ENCODE data around the gene FBLN5.
"Not testable (repeated sequence)": the region's sequence is repeated elsewhere in the genome, so short reads cannot be mapped to it uniquely, and the experiment has no call there.

Gene FBLN5

DNA sequence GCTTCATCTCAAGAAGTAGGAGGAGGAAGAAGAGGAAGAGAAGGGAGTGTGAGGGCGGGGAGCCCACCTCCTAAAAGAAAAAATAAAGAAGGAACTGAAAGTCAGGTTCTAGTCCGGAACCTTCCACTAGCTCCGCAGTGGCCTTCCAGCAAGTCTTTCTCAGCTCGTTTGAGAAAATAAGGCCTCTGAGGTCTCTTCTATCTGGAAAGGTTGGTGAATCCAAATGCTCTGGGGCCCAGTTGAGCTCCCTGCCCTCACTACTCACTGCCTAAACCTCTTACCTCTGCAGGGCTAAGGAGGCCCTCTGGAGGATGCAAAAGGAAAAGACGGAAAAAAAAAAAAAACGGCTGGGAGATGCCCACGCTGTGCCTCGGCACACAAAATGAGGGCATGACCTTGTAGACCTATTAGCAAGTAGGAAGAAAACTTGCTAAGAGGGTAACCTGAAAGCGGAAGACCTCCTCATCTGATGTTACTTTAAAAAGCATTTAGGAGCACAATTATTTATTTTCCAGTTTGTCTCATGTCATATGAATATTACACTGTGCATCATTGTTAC lies 35.9 kb downstream of the FBLN5 start:
- FAIRE-seq (no peak), DNase-seq (ENCODE audit: insufficient read length, low spot score) (peak; percentile 61)

DNA sequence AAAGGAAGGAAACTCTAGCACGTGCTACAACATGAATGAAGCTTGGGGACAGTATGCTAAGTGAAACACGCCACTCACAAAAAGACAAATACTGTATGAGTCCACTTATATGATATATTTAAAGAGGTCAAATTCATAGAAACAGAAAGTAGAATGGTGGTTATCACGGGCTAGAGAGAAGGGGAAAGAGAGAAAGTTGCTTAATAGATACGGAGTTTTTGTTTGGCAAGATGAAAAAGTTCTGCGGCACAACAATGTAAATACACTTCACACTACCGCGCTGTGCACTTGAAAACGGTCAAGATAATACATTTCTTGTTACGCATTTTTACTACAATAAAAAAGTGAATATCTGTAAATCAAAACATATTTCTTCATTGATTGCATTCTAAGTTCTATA lies 37.3 kb downstream of the FBLN5 start:
- no peak for DNase-seq (ENCODE audit: insufficient read length, low spot score)
- FAIRE-seq: no peak

- DNase-seq (ENCODE audit: insufficient read length, low spot score) (no peak), FAIRE-seq (no peak)
These were observed 41.1 kb downstream of the FBLN5 start for GRCh38 chr14:91906374-91906773.

DNA sequence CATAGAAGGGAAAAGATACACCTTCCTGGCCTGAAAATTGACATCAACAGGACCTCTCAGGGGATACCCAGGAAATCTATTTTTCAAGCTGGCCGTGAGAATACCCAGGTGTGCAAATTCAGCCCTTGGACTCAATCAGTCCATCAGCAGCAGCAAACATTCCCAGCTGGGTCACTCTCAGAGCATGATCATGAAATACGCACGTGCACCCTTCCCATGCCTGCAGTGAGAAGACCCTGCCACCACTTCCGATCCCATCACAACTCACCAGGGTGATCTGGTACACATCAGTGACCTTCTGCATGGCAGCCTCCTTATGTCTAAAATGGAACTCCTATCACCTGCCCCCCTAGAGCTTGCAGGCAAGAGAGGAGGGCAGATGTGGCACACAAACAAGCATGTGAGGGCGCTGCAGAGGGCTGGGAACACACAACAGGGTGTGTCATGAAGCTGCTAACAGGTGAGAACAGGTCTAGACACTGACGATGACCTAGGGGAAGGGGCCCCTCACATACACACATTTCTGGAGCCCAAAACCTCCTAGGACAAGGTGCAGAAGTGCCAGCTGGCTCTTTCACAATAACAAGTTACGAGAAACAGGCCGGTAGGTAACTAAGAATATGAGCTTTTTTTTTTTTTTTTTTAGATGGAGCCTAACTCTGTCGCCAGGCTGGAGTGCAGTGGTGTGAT lies 42.4 kb downstream of the FBLN5 start:
- FAIRE-seq: no peak
- DNase-seq (ENCODE audit: insufficient read length, low spot score): no peak

DNA sequence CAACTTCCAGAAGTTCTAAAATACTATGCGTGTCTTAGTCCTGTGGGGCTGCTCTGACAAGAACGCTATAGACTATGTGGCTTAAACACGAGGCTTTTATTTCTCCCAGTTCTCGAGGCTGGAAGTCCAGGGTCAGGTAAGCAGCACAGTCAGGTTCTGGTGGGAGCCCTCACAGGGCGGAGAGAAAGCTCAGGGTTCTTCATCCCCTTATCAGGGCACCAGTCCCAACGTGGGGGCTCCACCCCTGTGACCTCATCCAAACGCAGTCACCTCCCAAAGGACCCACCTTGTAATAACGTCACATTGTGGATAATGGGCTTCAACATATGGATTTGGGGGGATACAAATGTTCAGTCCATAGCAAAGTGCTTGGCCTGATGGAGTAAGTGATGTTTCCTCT lies 43.0 kb downstream of the FBLN5 start:
- no peak for FAIRE-seq

GRCh38 chr14:91903070-91903469 lies 44.4 kb downstream of the FBLN5 start:
- DNase-seq (ENCODE audit: insufficient read length, low spot score): no peak
- no peak for FAIRE-seq

More for the DNA sequence above, 43.0 kb downstream of the FBLN5 start:
- no peak for DNase-seq (ENCODE audit: insufficient read length, low spot score)

- FAIRE-seq (no peak), DNase-seq (ENCODE audit: insufficient read length, low spot score) (no peak)
These were observed 45.2 kb downstream of the FBLN5 start for GRCh38 chr14:91902336-91902735.

DNA sequence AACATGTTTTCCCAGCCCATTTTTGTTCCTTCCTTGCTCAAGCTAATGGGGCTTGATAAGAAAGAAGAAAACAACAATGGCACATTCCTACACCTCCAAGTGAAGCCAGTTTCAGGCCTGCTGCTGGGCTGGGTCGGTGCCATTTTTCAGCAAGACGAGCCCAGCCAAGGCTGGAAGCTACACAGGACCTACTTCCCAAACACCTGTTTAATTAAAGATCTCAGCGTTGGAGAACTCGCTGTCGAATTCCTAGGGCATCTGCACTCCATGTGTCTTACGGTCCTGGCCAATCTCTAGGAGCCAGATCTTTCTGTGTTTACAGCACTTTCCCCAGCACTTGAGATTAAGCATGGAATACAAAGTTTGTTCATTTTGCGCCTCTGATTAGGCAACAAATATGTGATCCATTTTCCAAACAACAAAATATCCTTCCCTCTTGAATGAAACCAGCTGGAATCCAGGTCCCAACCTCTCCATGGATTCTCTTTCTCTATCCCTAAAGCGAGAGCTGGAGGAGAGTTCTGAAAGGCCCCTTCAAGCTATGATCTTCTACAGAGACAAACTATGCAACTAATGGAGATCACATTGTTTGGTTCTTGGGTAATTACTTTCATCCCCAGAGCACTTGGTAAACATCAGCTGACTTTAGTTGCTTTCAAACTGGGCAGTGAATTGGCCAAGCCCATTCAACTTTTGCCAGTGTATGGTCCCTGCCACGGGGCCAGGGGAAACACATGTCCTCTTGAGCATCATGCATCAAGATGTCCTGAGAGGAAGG lies 45.9 kb downstream of the FBLN5 start:
- DNase-seq (ENCODE audit: insufficient read length, low spot score) (no peak), FAIRE-seq (no peak)

DNA sequence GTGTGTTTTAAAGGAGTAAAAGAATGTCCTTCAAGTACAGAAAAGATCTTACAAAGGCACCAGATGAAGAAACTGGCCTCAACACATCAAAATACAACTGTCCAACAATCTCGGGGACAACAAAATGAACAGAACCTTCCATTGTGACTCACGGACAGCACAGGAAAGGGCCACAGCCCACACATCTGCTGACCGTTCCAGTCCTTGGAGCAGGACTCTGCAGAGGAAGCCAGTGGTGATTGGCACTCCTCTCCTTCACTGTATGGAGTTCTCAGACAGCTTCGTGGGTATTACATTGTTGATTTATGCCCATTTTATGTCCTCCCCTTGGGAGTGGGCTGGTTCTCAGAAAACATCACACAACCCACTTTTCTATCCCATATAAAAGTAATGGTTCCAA lies 47.7 kb downstream of the FBLN5 start:
- no peak for DNase-seq (ENCODE audit: insufficient read length, low spot score)

DNA sequence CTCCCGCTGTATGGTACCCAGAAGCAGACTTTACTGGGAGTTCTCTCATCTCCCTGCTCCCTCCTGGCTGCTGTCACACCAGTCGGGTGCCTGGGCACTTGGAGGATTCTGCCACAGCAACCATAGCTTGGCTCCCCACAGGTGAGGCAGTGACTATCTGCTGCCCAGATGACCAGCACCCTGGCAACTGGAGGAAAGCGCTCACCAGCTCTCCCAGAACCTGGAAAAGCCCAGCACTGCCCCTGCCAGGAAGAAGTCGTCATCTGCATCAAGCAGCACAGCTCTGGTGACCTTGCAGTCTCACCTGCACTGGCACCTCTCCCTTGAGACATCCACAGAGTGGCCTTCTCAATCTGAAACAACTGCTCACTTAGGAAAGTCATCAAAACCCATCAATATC lies 48.3 kb downstream of the FBLN5 start:
- no peak for FAIRE-seq
- no peak for DNase-seq (ENCODE audit: insufficient read length, low spot score)

More for the DNA sequence above, 47.7 kb downstream of the FBLN5 start:
- no peak for FAIRE-seq

GRCh38 chr14:91898372-91898771 lies 49.1 kb downstream of the FBLN5 start:
- DNase-seq (ENCODE audit: insufficient read length, low spot score) (no peak), FAIRE-seq (no peak)

GRCh38 chr14:91897716-91898115 lies 49.8 kb downstream of the FBLN5 start:
- FAIRE-seq; DNase-seq (ENCODE audit: insufficient read length, low spot score): not testable (repeated sequence)

DNA sequence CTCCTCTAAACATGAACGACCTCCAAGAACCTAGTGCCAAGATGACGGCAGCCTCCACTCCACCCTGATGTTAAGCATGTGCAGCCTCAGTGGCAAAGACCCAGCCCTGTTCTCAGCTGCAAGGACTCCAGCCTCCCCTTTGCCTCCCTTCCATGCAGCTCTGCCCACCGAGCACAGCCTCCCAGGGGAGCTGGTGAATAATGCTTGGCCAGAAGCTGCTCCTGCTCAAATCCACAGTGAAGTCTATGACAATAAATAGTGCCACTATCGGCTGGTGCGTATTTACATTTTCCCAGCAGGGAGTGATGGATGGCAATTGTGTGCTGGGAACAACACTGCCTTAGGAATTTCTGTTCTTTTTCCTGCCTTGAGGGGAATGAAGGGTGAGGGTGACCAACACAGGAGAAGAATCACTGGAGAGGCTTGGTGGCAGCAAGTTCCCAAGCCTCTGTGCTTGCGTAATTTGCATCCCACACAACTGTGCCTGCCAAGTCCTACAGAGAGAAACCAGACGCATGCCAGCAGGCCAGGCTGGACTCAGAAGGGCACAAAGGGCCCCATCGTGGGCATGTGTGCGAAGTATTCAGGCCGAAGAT lies 50.3 kb downstream of the FBLN5 start:
- DNase-seq (ENCODE audit: insufficient read length, low spot score): peak; percentile 13
- FAIRE-seq: peak; percentile 36

- DNase-seq (ENCODE audit: insufficient read length, low spot score) (no peak), FAIRE-seq (no peak)
These were observed 51.1 kb downstream of the FBLN5 start for GRCh38 chr14:91896419-91896818.

- DNase-seq (ENCODE audit: insufficient read length, low spot score) (no peak), FAIRE-seq (no peak)
These were observed 53.8 kb downstream of the FBLN5 start for GRCh38 chr14:91893669-91894068.

- FAIRE-seq (no peak), DNase-seq (ENCODE audit: insufficient read length, low spot score) (peak; percentile 32)
These were observed 54.5 kb downstream of the FBLN5 start for GRCh38 chr14:91893007-91893406.

- DNase-seq (ENCODE audit: insufficient read length, low spot score) (no peak), FAIRE-seq (no peak)
These were observed 55.7 kb downstream of the FBLN5 start for GRCh38 chr14:91891721-91892220.

DNA sequence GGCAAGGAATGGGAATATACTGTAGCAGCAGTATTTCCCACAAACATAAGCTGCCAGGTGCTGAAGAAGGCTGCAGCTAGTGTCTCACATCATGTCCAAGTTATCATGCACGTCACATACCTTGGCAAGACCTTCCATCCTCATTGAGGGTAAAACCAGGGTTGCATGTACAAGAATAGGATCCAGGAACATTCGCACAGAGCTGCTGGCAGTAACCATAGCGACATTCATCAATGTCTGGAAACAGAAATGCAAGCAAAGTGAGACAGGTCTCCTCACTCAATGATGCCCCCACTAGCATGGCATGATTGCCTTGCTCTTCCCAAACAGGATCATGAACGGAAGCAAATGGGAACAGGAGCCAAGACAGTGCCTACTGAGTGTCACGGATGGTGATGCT lies 56.4 kb downstream of the FBLN5 start:
- FAIRE-seq: peak; percentile 4
- no peak for DNase-seq (ENCODE audit: insufficient read length, low spot score)

DNA sequence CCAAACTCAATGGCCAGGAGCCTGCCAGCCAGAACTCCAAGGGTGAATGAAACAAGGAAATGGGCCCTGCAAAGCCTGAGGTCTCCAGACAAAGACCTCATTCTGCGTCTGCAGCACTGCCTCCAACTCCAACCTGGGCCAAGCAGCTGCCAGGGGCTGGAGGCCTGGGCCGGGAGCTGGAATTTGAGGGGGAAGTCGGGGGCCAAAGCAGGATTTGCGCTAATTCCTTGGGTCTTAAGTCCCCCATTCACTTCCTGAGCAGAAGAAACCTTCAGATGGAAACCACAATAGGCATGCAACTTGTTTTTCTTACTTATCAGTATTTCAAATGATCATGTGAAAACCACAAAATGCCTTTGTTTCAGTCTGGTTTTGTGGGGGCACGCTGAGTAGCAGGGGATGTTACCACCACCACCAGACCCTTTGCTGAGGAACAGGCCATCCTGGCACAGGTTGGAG lies 57.2 kb downstream of the FBLN5 start:
- no peak for DNase-seq (ENCODE audit: insufficient read length, low spot score)
- FAIRE-seq: no peak

DNA sequence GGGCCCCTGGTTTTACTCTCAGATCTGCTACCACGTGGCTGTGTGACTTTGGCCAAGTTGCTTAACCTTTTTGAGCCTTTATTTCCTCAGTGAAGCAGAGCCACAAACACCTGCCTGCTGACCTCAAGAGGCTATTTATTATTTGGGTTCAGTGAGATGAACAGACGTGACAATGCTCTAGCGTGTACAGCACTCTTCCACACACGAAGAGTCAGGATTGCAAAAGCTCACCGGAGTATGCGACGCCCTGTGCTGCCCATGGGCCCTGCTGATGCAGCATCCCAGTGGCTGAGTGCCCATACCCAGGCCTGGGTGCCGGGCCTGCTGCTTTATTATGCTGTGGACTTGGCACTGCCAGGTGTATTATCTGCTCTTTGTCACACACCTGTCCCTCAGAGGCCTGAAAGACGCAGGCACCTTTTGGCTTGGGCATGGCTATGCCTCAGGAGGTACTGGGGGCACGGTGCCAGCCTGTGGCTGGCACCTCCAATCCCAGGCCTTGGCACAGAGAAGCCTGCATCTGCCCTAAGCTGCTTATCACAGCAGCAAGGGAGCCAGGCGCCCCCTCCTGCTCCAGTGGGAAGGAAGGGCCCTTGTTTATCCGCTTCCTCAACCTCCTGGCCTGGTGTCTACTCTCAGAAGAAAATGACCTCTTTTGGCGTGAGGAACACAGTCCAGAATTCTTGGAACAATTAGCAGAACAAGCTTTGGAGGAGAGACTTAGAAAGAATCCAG lies 57.9 kb downstream of the FBLN5 start:
- no peak for FAIRE-seq
- no peak for DNase-seq (ENCODE audit: insufficient read length, low spot score)

Measured in HTR-8/SVneo (cell line).